Measurements from ENCODE around the gene STK32B. TPM values are rescaled to one million over a fixed set of nuclear protein-coding genes. Genes with fewer than 3 reads are reported as not detected.

STK32B gene
- total RNA-seq, 1 experiment from 2014 or later: 11.6 TPM

- no TSS peak for BruUV-seq (replicated peaks)
- POLR2A ChIA-PET: no interaction called here
- peak; percentile 69 for DNase-seq (ENCODE audit: low read depth, low spot score)
- TF ChIP-seq CTCF (IDR thresholded peaks at IDR 0.05) (no peak), TCF7L2 (IDR thresholded peaks at IDR 0.05; ENCODE audit: low read depth, low read length) (no peak), POLR2AphosphoS5 (IDR thresholded peaks at IDR 0.05; ENCODE audit: low read depth, low read length) (no peak), SIN3A (IDR thresholded peaks at IDR 0.05; ENCODE audit: borderline replicate concordance, insufficient read depth, low read depth, low read length) (no peak), REST (IDR thresholded peaks at IDR 0.05; ENCODE audit: insufficient read depth in 1 of 2, low read depth in 2 of 2, low read length in 1 of 2) (no peak)
- in situ Hi-C loops (cut with HindIII; ENCODE audit: low pct_unique_long_range_greater_than_20kb, low sequenced_read_pairs): no loop called here
- ATAC-seq: peak; percentile 70
- Histone ChIP-seq H3K27ac (ENCODE audit: low read length) (no peak overlapping the region), H3K4me3 (ENCODE audit: low read depth in 2 of 2, low read length in 2 of 2) (no peak overlapping the region), H3K27me3 (ENCODE audit: control insufficient read depth, insufficient read depth, low read length) (no peaks in the 10 kb centered on the region), H3K4me1 (ENCODE audit: control insufficient read depth, insufficient read depth, low read length) (no peaks in the 10 kb centered on the region), H3K36me3 (ENCODE audit: control insufficient read depth, insufficient read depth, low read length) (no peaks in the 10 kb centered on the region), H3K9me3 (ENCODE audit: control insufficient read depth, insufficient read depth, low read depth, low read length) (no peaks in the 10 kb centered on the region)
- intact Hi-C loops (cut with micrococcal nuclease; ENCODE audit: unreplicated experiment): no loop called here
- CTCF ChIA-PET: no interaction called here
Observed at GRCh38 chr4:5211282-5211839, 160.1 kb downstream of the STK32B start.

DNA sequence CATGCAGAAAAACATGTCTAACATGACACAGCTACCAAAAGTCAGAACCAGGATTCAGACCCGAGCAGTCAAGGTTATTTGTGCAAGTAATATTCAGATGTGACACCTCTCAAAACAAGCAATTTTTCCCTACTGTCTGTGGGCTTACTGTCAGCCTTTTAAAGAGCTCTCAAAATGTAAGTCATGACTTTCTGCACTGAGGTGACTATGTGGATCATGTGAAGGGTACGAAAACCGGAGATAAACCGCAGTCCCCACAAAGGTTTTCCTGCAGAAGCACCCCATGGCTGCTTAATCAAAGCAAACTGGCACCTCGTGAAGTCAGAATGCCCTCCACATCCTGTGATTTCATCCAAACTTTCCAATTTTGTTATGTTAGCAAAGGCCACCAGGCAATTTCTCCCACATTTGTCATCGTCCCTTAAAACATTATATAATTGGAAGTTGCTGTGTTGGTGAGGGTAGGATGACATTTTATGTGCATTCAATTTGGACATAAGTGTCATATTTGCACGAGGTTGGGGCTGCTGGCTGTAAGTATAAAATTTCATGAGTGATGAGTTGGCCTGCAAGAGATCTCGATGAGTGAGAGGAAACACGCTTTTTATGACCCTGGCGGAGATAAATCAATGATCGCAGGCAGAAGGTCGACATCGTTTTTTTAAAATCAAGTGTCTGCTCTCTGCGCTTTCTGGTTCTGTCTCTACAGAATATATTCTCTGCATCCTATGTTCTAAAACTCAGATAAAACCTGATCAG is 161.2 kb downstream of the STK32B start:
- CTCF ChIA-PET: no interaction called here
- no peaks in the 10 kb centered on the region for H3K4me1 ChIP-seq (ENCODE audit: control insufficient read depth, insufficient read depth, low read length)
- no peak overlapping the region for H3K4me3 ChIP-seq (ENCODE audit: low read depth in 2 of 2, low read length in 2 of 2)
- in situ Hi-C loops (cut with HindIII; ENCODE audit: low pct_unique_long_range_greater_than_20kb, low sequenced_read_pairs) (no loop called here), intact Hi-C loops (cut with micrococcal nuclease; ENCODE audit: unreplicated experiment) (no loop called here)
- TF ChIP-seq CTCF (IDR thresholded peaks at IDR 0.05) (no peak), REST (IDR thresholded peaks at IDR 0.05; ENCODE audit: insufficient read depth in 1 of 2, low read depth in 2 of 2, low read length in 1 of 2) (no peak), SIN3A (IDR thresholded peaks at IDR 0.05; ENCODE audit: borderline replicate concordance, insufficient read depth, low read depth, low read length) (no peak), TCF7L2 (IDR thresholded peaks at IDR 0.05; ENCODE audit: low read depth, low read length) (no peak), POLR2AphosphoS5 (IDR thresholded peaks at IDR 0.05; ENCODE audit: low read depth, low read length) (no peak)
- ATAC-seq: no peak
- no peaks in the 10 kb centered on the region for H3K27me3 ChIP-seq (ENCODE audit: control insufficient read depth, insufficient read depth, low read length)
- H3K27ac ChIP-seq (ENCODE audit: low read length): no peak overlapping the region
- H3K9me3 ChIP-seq (ENCODE audit: control insufficient read depth, insufficient read depth, low read depth, low read length): no peaks in the 10 kb centered on the region
- BruUV-seq (replicated peaks): no TSS peak
- no peak for DNase-seq (ENCODE audit: low read depth, low spot score)
- POLR2A ChIA-PET: no interaction called here
- no peaks in the 10 kb centered on the region for H3K36me3 ChIP-seq (ENCODE audit: control insufficient read depth, insufficient read depth, low read length)

All from Panc1 (cell line).